PC-3 (cell line): Measurements from ENCODE around the gene CRLF1.

Experiments
- EZH2 ChIP-seq: fragments of 300-600 bp; sonication (generic); IDR thresholded peaks from one replicate; pipeline ENCODE4 v1.6.1; 2017; ENCODE audit warnings: antibody characterized with exemption, mild to moderate bottlenecking, low read length; ENCODE audit not compliant: unreplicated experiment
- TF ChIP-seq, protein P1 (sequence below): fragments of 300-600 bp; sonication (generic); conservative IDR thresholded peaks from 2 replicates; pipeline ENCODE4 v1.5.1; 2017; ENCODE audit warnings: antibody characterized with exemption, low read depth, mild to moderate bottlenecking, low read length

DNA sequence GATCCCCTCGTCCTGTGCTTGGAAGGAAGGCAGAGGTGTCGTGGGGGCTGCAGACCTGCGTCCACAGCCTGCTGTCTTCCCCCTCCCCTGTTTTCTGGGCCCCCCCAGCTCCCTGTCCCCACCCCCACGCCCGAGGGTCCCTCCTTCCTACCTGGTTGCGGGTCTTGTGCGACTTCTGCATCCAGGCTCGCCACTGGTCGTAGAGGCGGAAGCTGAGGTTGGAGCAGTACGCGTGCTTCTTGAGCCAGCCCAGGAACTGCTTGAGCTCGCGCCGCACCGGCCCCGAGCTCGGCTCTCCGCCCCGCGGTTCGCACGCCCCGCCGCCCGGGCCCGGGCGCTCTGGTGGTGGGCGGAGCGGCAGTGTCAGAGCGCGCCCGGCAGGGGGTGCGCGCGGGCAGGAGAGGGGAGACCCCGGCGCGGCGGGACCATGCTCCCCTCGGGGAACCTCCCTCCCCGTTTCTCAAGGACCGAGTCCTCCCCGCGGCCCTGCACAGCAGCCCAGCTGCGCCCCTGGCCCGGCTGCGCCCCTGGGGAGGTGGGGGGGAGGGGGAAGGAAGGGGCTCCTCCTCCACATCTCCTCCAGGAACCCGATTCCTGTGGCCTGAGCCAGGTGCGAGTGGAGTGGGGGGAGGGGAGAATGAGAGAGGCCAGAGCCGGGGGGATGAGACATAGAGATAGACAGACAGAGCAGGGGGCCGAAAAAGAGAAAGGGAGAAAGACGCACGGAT, 12.3 kb downstream of the CRLF1 start:
- TF ChIP-seq EZH2: no peak
- TF ChIP-seq, protein P1, sequence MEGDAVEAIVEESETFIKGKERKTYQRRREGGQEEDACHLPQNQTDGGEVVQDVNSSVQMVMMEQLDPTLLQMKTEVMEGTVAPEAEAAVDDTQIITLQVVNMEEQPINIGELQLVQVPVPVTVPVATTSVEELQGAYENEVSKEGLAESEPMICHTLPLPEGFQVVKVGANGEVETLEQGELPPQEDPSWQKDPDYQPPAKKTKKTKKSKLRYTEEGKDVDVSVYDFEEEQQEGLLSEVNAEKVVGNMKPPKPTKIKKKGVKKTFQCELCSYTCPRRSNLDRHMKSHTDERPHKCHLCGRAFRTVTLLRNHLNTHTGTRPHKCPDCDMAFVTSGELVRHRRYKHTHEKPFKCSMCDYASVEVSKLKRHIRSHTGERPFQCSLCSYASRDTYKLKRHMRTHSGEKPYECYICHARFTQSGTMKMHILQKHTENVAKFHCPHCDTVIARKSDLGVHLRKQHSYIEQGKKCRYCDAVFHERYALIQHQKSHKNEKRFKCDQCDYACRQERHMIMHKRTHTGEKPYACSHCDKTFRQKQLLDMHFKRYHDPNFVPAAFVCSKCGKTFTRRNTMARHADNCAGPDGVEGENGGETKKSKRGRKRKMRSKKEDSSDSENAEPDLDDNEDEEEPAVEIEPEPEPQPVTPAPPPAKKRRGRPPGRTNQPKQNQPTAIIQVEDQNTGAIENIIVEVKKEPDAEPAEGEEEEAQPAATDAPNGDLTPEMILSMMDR: peak; percentile 85
